HG03439 (cell line): ENCODE data around the gene FAM20C.
"Not testable (repeated sequence)": the region's sequence is repeated elsewhere in the genome, so short reads cannot be mapped to it uniquely, and the experiment has no call there.

Source experiments
- ATAC-seq: cut with Tn5 transposase; IDR thresholded peaks from one replicate; pipeline ENCODE4 v1.9.1; 2021; ENCODE audit warnings: mild to moderate bottlenecking, moderate library complexity; ENCODE audit not compliant: unreplicated experiment

Gene FAM20C

GRCh38 chr7:289209-289755, 96.9 kb downstream of the FAM20C start:
- no peak for ATAC-seq

GRCh38 chr7:289756-290553, 97.6 kb downstream of the FAM20C start, which contains the start of gene FOXL3:
Gene FOXL3 (plus strand): TSS chr7:290170. CDS start chr7:290170, 0 bp downstream.
- no peak for ATAC-seq

GRCh38 chr7:290554-291372, 98.4 kb downstream of the FAM20C start:
- no peak for ATAC-seq

GRCh38 chr7:291373-292092, 99.2 kb downstream of the FAM20C start:
- no peak for ATAC-seq

GRCh38 chr7:292226-292625, 99.9 kb downstream of the FAM20C start:
- ATAC-seq = no peak

GRCh38 chr7:292826-293225, 100.5 kb downstream of the FAM20C start:
- ATAC-seq = no peak

GRCh38 chr7:293681-294439, 101.5 kb downstream of the FAM20C start:
- ATAC-seq = no peak

GRCh38 chr7:294440-295154, 102.2 kb downstream of the FAM20C start:
- ATAC-seq = no peak

- ATAC-seq = no peak
These were observed 103.1 kb downstream of the FAM20C start for GRCh38 chr7:295155-296154.

GRCh38 chr7:296373-296945, 104.1 kb downstream of the FAM20C start:
- no peak for ATAC-seq

GRCh38 chr7:297141-297540, 104.8 kb downstream of the FAM20C start:
- not testable (repeated sequence) for ATAC-seq

- ATAC-seq = no peak
These were observed 105.4 kb downstream of the FAM20C start for GRCh38 chr7:297611-298374.

GRCh38 chr7:298375-298702, 106.0 kb downstream of the FAM20C start:
- ATAC-seq = no peak

- ATAC-seq = no peak
These were observed 106.4 kb downstream of the FAM20C start for GRCh38 chr7:298743-299142.

- no peak for ATAC-seq
These were observed 106.8 kb downstream of the FAM20C start for GRCh38 chr7:299169-299568.

GRCh38 chr7:299628-300027, 107.3 kb downstream of the FAM20C start:
- ATAC-seq = no peak

- no peak for ATAC-seq
These were observed 107.7 kb downstream of the FAM20C start for GRCh38 chr7:300048-300447.
